GM18858 (cell line): ENCODE data around the gene FBXO44.

Experiments
- ATAC-seq: cut with Tn5 transposase; IDR thresholded peaks from one replicate; pipeline ENCODE4 v1.9.1; 2021; ENCODE audit not compliant: unreplicated experiment

The FBXO44 gene

DNA sequence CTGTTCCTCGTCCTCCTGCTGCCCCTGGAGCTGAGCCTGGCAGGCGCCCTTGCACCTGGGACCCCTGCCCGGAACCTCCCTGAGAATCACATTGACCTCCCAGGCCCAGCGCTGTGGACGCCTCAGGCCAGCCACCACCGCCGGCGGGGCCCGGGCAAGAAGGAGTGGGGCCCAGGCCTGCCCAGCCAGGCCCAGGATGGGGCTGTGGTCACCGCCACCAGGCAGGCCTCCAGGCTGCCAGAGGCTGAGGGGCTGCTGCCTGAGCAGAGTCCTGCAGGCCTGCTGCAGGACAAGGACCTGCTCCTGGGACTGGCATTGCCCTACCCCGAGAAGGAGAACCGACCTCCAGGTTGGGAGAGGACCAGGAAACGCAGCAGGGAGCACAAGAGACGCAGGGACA lies 51.6 kb downstream of the FBXO44 start:
- no peak for ATAC-seq

DNA sequence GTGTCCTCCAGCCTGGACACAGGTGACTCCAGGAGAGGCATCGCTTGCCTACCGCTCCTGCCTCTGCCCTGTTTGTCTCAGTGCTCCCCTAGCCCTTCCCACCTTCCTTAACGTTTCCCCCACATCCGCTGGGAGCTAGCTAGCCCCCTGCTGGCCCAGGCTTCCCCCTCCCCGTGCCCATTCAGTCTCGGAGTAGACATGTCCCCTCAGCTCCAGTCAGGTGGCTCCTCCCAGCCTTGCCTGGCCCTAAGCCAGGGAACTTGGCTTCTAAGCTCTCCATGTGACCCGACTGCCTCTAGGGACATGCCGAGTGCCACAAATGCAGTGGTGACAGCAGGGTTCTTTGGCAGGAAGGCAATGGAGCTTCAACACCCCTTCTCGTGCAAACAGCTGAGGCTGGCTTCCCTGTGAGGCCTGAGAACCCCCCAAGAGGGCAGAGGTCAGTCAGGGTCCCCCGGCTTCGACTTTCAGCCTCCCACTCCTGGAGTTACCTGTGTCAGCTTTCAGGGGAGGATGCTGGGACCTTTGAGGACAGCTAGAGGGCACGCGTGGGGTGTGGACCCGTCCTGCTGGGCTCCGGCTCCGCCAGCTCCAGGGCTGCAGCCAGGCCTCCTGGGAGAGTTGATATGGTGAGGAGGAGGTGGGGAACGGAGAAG lies 53.1 kb downstream of the FBXO44 start:
- ATAC-seq, result no peak

DNA sequence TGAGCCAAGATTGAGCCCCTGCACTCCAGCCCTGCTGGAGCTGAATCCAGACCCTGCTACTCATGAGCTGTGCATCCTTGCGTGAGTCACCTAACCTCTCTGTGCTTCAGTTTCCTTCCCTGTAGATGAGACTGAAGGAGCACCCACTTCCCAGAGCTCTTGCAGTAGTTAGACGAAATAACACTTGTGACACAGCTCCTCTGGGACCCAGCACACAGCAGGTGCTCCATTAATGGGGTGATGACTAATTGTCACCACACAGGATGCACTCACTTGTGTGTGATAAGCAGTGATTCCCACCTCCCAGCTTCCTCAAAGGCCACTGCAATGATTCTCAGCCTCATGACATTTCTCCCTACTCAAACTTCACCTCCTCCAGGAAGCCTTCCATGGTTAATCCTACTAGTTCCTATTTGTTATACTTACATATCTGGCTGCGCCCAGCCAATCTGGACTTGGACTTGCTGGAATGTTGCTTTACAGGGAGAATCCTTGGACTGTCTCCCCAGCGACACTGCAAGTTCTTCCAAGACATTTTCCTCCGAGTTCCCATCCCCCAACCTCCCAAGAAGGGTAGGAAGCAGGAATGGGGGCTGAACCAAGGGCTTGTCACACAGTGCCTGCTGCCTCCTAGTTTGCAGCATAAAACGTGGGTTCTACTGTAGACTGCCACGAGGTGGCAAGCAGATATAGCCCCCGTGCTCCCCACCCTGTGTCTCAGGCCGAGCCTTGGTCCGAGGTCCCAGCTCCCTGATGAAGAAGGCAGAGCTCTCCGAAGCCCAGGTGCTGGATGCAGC lies 54.1 kb downstream of the FBXO44 start:
- ATAC-seq, result no peak

DNA sequence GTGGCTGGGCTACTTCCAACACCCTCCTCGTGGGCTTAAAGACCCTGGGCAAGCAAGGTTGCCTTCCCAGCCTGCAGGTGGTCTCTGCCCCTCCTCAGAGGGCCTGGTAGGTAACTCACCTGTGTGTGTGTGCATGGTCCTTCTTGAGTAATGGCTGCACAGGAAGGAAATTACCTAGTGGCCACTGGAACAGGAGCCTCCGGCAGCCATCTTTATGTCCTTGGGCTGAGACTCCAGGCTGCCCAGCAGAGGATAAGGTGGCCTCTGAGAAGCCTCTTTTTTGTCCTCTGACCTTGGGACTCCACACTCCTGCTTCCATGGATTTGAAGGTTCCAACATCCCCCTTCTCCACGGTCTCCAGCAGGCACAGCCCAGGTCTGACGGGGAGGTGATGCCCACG lies 56.8 kb downstream of the FBXO44 start:
- no peak for ATAC-seq

DNA sequence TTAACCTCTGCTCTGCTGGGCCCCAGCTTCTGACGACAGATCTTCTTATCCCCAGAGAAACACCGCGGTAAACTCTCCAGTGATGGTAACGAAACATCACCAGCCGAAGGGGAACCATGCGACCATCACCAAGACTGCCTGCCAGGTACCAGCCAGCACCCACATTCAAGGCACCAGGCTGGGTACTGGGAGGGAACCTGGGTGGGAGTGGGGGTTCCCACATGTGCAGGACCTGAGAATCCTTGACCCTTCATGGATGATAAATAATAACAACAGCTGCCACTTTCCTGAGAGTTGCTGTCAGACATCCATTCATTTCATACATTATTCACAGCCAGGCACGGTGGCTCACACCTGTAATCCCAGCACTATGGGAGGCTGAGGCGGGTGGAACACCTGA lies 57.6 kb downstream of the FBXO44 start:
- no peak for ATAC-seq
